Panc1 (cell line): ENCODE results near the gene THSD7A. TPM values are rescaled to one million over a fixed set of nuclear protein-coding genes. Genes with fewer than 3 reads are reported as not detected.

Source experiments
- ATAC-seq: fragments of 200-7000 bp; cut with Tn5 transposase; 2 replicates; pipeline ENCODE4 v1.9.1; 2020; ENCODE audit warnings: mild to moderate bottlenecking, moderate library complexity
- BruUV-seq: library from RNA; stranded (reverse); fragments of 400-500 nt; replicated peaks from 2 replicates; lab custom pipeline; 2021; lab: Mats Ljungman, UMichigan
- CTCF ChIA-PET: fragments of 300-600 bp; sonication (Branson Sonifier 250); formaldehyde crosslinking; loops from one replicate; lab custom pipeline; 2022; ENCODE audit warnings: antibody characterized with exemption; lab: Charles Lee
- POLR2A ChIA-PET: fragments of 300-600 bp; sonication (Branson Sonifier 250); formaldehyde crosslinking; loops from one replicate; lab custom pipeline; 2022; ENCODE audit warnings: antibody characterized with exemption; lab: Charles Lee
- DNase-seq: peaks from one replicate; pipeline ENCODE4 v3.0.0-alpha.2; 2010; ENCODE audit warnings: low read depth, low spot score
- H3K27ac ChIP-seq: 2 replicates; pipeline ENCODE4 v1.5.1; 2011; ENCODE audit warnings: mild to moderate bottlenecking, low read length, inconsistent platforms
- H3K27me3 ChIP-seq: fragments of 200-500 bp; sonication (Bioruptor generic); 2 replicates; pipeline ENCODE4 v1.6.0; 2014; ENCODE audit warnings: low read length, inconsistent platforms; ENCODE audit not compliant: control insufficient read depth, insufficient read depth
- H3K36me3 ChIP-seq: fragments of 200-500 bp; sonication (Bioruptor generic); 2 replicates; pipeline ENCODE4 v1.5.1; 2014; ENCODE audit warnings: inconsistent platforms, mild to moderate bottlenecking, low read length, moderate library complexity; ENCODE audit not compliant: control insufficient read depth, insufficient read depth
- H3K4me1 ChIP-seq: 2 replicates; pipeline ENCODE4 v1.5.1; 2011; ENCODE audit warnings: inconsistent platforms, mild to moderate bottlenecking, low read length, moderate library complexity; ENCODE audit not compliant: control insufficient read depth, insufficient read depth
- H3K4me3 ChIP-seq, 2 experiments: 2 replicates each; pipeline ENCODE4 v1.5.1; 2011 to 2012; ENCODE audit warnings: low read depth in 2 of 2, low read length in 2 of 2, mild to moderate bottlenecking in 2 of 2, inconsistent platforms in 1 of 2, moderate library complexity in 1 of 2
- H3K9me3 ChIP-seq: fragments of 200-500 bp; sonication (Bioruptor generic); 2 replicates; pipeline ENCODE4 v1.5.1; 2014; ENCODE audit warnings: low read depth, mild to moderate bottlenecking, inconsistent platforms, low read length, moderate library complexity; ENCODE audit not compliant: control insufficient read depth, insufficient read depth
- POLR2AphosphoS5 ChIP-seq: IDR thresholded peaks from 2 replicates; pipeline ENCODE4 v1.6.1; 2012; ENCODE audit warnings: mild to moderate bottlenecking, low read depth, low read length, moderate library complexity
- REST ChIP-seq, 2 experiments: IDR thresholded peaks; 2 replicates each; pipeline ENCODE4 v1.6.1; 2011 to 2012; ENCODE audit warnings: low read depth in 2 of 2, control low read depth in 1 of 2, low read length in 1 of 2, mild to moderate bottlenecking in 1 of 2, moderate library complexity in 1 of 2; ENCODE audit not compliant: insufficient read depth in 1 of 2
- SIN3A ChIP-seq: IDR thresholded peaks from 2 replicates; pipeline ENCODE4 v1.6.1; 2012; ENCODE audit warnings: low read depth, mild to moderate bottlenecking, low read length, moderate library complexity, borderline replicate concordance; ENCODE audit not compliant: insufficient read depth
- TCF7L2 ChIP-seq: IDR thresholded peaks from 2 replicates; pipeline ENCODE4 v1.6.1; 2011; ENCODE audit warnings: mild to moderate bottlenecking, low read depth, low read length, inconsistent platforms
- in situ Hi-C: cut with HindIII; loops from 2 replicates; pipeline ENCODE4 v1.10.0; 2016; ENCODE audit warnings: low sequenced_read_pairs, low pct_unique_long_range_greater_than_20kb
- intact Hi-C: fragments of 100-400 bp; cut with micrococcal nuclease; formaldehyde crosslinking; loops from one replicate; pipeline ENCODE4 v1.10.0; 2022; ENCODE audit not compliant: unreplicated experiment
- total RNA-seq: library from RNA; stranded (reverse); gene quantifications from one replicate; pipeline ENCODE4 v1.2.1, GENCODE V29; 2021; ENCODE audit not compliant: unreplicated experiment
- TF ChIP-seq, protein P1 (sequence below): fragments of 450-650 bp; IDR thresholded peaks from 2 replicates; pipeline ENCODE4 v1.5.1; 2017; ENCODE audit warnings: mild to moderate bottlenecking

Gene THSD7A
- total RNA-seq, 1 experiment from 2014 or later = 38.6 TPM

- TF ChIP-seq, protein P1, sequence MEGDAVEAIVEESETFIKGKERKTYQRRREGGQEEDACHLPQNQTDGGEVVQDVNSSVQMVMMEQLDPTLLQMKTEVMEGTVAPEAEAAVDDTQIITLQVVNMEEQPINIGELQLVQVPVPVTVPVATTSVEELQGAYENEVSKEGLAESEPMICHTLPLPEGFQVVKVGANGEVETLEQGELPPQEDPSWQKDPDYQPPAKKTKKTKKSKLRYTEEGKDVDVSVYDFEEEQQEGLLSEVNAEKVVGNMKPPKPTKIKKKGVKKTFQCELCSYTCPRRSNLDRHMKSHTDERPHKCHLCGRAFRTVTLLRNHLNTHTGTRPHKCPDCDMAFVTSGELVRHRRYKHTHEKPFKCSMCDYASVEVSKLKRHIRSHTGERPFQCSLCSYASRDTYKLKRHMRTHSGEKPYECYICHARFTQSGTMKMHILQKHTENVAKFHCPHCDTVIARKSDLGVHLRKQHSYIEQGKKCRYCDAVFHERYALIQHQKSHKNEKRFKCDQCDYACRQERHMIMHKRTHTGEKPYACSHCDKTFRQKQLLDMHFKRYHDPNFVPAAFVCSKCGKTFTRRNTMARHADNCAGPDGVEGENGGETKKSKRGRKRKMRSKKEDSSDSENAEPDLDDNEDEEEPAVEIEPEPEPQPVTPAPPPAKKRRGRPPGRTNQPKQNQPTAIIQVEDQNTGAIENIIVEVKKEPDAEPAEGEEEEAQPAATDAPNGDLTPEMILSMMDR = peak; percentile 54
- TF ChIP-seq POLR2AphosphoS5 (no peak), TCF7L2 (no peak), SIN3A (no peak), REST (IDR thresholded peaks at IDR 0.05; ENCODE audit: insufficient read depth in 1 of 2, low read depth in 2 of 2, low read length in 1 of 2) (no peak)
- H3K36me3 ChIP-seq = no peaks in the 10 kb centered on the region
- no peaks in the 10 kb centered on the region for H3K27me3 ChIP-seq
- H3K9me3 ChIP-seq = no peaks in the 10 kb centered on the region
- H3K4me3 ChIP-seq = no peak overlapping the region
- POLR2A ChIA-PET = no interaction called here
- CTCF ChIA-PET = interaction anchor here (0.7 kb wide), 1 partner anchor 143 kb away, joined by 4 read pairs; no protein-coding TSS in a partner anchor
- ATAC-seq (no peak), DNase-seq (peak; percentile 13)
- H3K27ac ChIP-seq = no peak overlapping the region
- no TSS peak for BruUV-seq
- intact Hi-C loops = no loop called here
- in situ Hi-C loops = no loop called here
- no peaks in the 10 kb centered on the region for H3K4me1 ChIP-seq
Observed at GRCh38 chr7:11557627-11558026, 274.4 kb downstream of the THSD7A start.

- H3K27me3 ChIP-seq = no peaks in the 10 kb centered on the region
- H3K27ac ChIP-seq = no peak overlapping the region
- intact Hi-C loops (no loop called here), in situ Hi-C loops (no loop called here)
- ChIA-PET POLR2A (interaction anchor here (0.6 kb wide), 1 partner anchor 25 kb away, joined by 5 read pairs; no protein-coding TSS in a partner anchor), CTCF (no interaction called here)
- TF ChIP-seq REST (IDR thresholded peaks at IDR 0.05; ENCODE audit: insufficient read depth in 1 of 2, low read depth in 2 of 2, low read length in 1 of 2) = no peak
- TF ChIP-seq POLR2AphosphoS5 = no peak
- TF ChIP-seq TCF7L2 = no peak
- TF ChIP-seq, protein P1 = no peak
- TF ChIP-seq SIN3A = no peak
- H3K4me1 ChIP-seq = no peaks in the 10 kb centered on the region
- ATAC-seq (no peak), DNase-seq (no peak)
- H3K36me3 ChIP-seq = no peaks in the 10 kb centered on the region
- no peaks in the 10 kb centered on the region for H3K9me3 ChIP-seq
- no TSS peak for BruUV-seq
- no peak overlapping the region for H3K4me3 ChIP-seq
Observed at GRCh38 chr7:11552676-11553296, 279.2 kb downstream of the THSD7A start.
